ENCODE data around the gene KIF23. TPM values are rescaled to one million over a fixed set of nuclear protein-coding genes. Genes with fewer than 3 reads are reported as not detected.

The KIF23 gene
- total and polyA plus RNA-seq, 2 of the 4 experiments (the other 2 are of a cell fraction): 37.7 to 56.1 TPM

DNA sequence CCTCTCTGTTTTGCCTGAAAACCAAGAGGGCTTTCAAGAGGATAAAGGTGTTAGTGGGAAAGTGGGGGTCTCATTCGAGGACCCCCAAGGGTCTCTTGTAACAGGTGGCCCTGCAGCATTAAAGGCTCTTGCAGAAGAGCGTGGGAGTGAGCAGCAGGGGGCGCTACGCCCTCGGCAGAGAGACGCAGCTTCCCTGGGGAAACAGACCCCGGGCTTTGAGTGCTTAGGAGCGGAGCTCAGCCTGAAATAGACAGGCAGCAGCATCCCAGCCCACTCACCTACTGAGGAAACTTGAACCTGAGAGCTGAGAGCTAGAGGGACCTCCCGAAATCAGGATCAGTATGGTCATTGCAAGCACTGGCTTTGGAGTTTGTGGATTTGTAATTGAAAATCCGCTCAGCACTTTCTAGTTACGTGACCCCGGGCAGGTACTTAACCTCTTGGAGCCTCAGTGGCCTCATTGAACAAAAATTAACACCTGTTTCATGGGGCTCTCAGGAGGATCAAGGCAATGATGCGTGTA lies 64.2 kb downstream of the KIF23 start:
- no peak overlapping the region for H3K4me3 ChIP-seq (ENCODE audit: insufficient read depth, low read depth, low read length)
- H3K4me2 ChIP-seq (ENCODE audit: low read depth, low read length): no peak overlapping the region
- H3K23ac ChIP-seq (ENCODE audit: low read depth, low read length): no peak overlapping the region
- no peak overlapping the region for H4K5ac ChIP-seq (ENCODE audit: low read depth, low read length)
- H2AFZ ChIP-seq (replicated peaks; ENCODE audit: low read length, poor library complexity): peak overlapping the region; percentile 26
- H2BK5ac ChIP-seq (ENCODE audit: low read depth, low read length, poor library complexity, severe bottlenecking): no peak overlapping the region
- no peak overlapping the region for H3K18ac ChIP-seq (ENCODE audit: low read depth, low read length)
- no peak overlapping the region for H3K56ac ChIP-seq (ENCODE audit: extremely low read depth, insufficient read depth, low read length)
- no peaks in the 10 kb centered on the region for H3K79me1 ChIP-seq (ENCODE audit: low read depth in 1 of 2, low read length in 2 of 2)
- POLR2A ChIA-PET (ENCODE audit: unreplicated experiment): no interaction called here
- intact Hi-C loops (cut with micrococcal nuclease): loop anchor here (1.0 to 10.0 kb wide), 5 partner anchors 496 to 1396 kb away; no protein-coding TSS in a partner anchor
- no peak overlapping the region for H2BK120ac ChIP-seq (ENCODE audit: low read depth, low read length)
- H2AK5ac ChIP-seq (ENCODE audit: low read depth, low read length): no peak overlapping the region
- H3K27ac ChIP-seq (ENCODE audit: insufficient read depth, low read length): no peak overlapping the region
- ATAC-seq (ENCODE audit: low read depth): peak; percentile 40
- no TSS peak for BruUV-seq (replicated peaks)
- peaks cover 4% of the 10 kb centered on the region; the same call in 1 of the 2 replicates for H3K9me1 ChIP-seq (ENCODE audit: insufficient read depth, low read length)
- no peaks in the 10 kb centered on the region for H3K36me3 ChIP-seq (ENCODE audit: control insufficient read depth, insufficient read depth, low read length)
- no peak overlapping the region for H4K8ac ChIP-seq (ENCODE audit: low read depth in 2 of 2, low read length in 2 of 2)
- 72% methylated on average over 5 of the region's 13 CpGs; no CpG with 5 or more reads in 1 of the 2 experiments for WGBS, 2 experiments (ENCODE audit: extremely low coverage in 2 of 2, insufficient read length in 1 of 2)
- CTCF ChIA-PET: interaction anchor here (0.7 to 1.0 kb wide), 4 partner anchors 8 to 94 kb away, joined by 3 to 4 read pairs (median 4); no protein-coding TSS in a partner anchor
- H3K27me3 ChIP-seq (ENCODE audit: control insufficient read depth, insufficient read depth, low read length): peaks cover 18% of the 10 kb centered on the region
- no peaks in the 10 kb centered on the region for H4K20me1 ChIP-seq (ENCODE audit: insufficient read depth, low read length)
- TF ChIP-seq SMC3 (IDR thresholded peaks at IDR 0.05; ENCODE audit: low read depth, low read length) (peak; percentile 60), BHLHE40 (IDR thresholded peaks at IDR 0.05; ENCODE audit: low read depth, low read length) (no peak), RAD21 (IDR thresholded peaks at IDR 0.05; ENCODE audit: low read length) (peak; percentile 88), MXI1 (IDR thresholded peaks at IDR 0.05; ENCODE audit: borderline replicate concordance, low read depth, low read length) (no peak), RFX5 (IDR thresholded peaks at IDR 0.05; ENCODE audit: low read depth, low read length) (no peak), FOS (IDR thresholded peaks at IDR 0.05; ENCODE audit: low read depth, low read length) (no peak), CHD1 (IDR thresholded peaks at IDR 0.05; ENCODE audit: low read depth, low read length) (no peak), CEBPB (IDR thresholded peaks at IDR 0.05; ENCODE audit: low read depth, low read length) (no peak)
- TF ChIP-seq, protein P1, sequence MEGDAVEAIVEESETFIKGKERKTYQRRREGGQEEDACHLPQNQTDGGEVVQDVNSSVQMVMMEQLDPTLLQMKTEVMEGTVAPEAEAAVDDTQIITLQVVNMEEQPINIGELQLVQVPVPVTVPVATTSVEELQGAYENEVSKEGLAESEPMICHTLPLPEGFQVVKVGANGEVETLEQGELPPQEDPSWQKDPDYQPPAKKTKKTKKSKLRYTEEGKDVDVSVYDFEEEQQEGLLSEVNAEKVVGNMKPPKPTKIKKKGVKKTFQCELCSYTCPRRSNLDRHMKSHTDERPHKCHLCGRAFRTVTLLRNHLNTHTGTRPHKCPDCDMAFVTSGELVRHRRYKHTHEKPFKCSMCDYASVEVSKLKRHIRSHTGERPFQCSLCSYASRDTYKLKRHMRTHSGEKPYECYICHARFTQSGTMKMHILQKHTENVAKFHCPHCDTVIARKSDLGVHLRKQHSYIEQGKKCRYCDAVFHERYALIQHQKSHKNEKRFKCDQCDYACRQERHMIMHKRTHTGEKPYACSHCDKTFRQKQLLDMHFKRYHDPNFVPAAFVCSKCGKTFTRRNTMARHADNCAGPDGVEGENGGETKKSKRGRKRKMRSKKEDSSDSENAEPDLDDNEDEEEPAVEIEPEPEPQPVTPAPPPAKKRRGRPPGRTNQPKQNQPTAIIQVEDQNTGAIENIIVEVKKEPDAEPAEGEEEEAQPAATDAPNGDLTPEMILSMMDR (conservative IDR thresholded peaks at IDR 0.05; ENCODE audit: low read depth, low read length): peak; percentile 77
- TF ChIP-seq, protein P2, sequence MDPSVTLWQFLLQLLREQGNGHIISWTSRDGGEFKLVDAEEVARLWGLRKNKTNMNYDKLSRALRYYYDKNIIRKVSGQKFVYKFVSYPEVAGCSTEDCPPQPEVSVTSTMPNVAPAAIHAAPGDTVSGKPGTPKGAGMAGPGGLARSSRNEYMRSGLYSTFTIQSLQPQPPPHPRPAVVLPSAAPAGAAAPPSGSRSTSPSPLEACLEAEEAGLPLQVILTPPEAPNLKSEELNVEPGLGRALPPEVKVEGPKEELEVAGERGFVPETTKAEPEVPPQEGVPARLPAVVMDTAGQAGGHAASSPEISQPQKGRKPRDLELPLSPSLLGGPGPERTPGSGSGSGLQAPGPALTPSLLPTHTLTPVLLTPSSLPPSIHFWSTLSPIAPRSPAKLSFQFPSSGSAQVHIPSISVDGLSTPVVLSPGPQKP (IDR thresholded peaks at IDR 0.05; ENCODE audit: borderline replicate concordance, low read depth, low read length): no peak
- H2AK9ac ChIP-seq (replicated peaks; ENCODE audit: low read depth, low read length, poor library complexity): no peak overlapping the region
- H2BK15ac ChIP-seq (ENCODE audit: low read depth, low read length): no peak overlapping the region
- no peak overlapping the region for H4K91ac ChIP-seq (ENCODE audit: insufficient read depth, low read depth, low read length)
- H3K9me3 ChIP-seq (ENCODE audit: control insufficient read depth, insufficient read depth, low read length): peaks cover 4% of the 10 kb centered on the region
- H3K9ac ChIP-seq (ENCODE audit: low read depth, low read length): no peak overlapping the region
- H3K4ac ChIP-seq (ENCODE audit: low read depth, low read length): no peak overlapping the region
- dilution Hi-C loops (cut with HindIII; ENCODE audit: low sequenced_read_pairs, unreplicated experiment): no loop called here
- in situ Hi-C loops (cut with MboI; ENCODE audit: low sequenced_read_pairs): loop anchor here (10.0 kb wide), 1 partner anchor 1006 kb away; no protein-coding TSS in a partner anchor
- peak; percentile 44 for DNase-seq
- peaks cover 9% of the 10 kb centered on the region for H3K4me1 ChIP-seq (ENCODE audit: control insufficient read depth, insufficient read depth, low read length)
- no peak overlapping the region for H3K14ac ChIP-seq (replicated peaks; ENCODE audit: low read depth, low read length)
- H2BK20ac ChIP-seq (ENCODE audit: low read depth, low read length): no peak overlapping the region

Data from IMR-90 (cell line).